A673 (cell line): ENCODE data around the gene COQ5. TPM values are rescaled to one million over a fixed set of nuclear protein-coding genes. Genes with fewer than 3 reads are reported as not detected.

Experiments
- BruUV-seq: library from RNA; stranded (reverse); fragments of 400-500 nt; replicated peaks from 2 replicates; lab custom pipeline; 2021; lab: Mats Ljungman, UMichigan
- CTCF ChIA-PET: fragments of 300-600 bp; sonication (Branson Sonifier 250); formaldehyde crosslinking; loops from one replicate; lab custom pipeline; 2022; ENCODE audit warnings: antibody characterized with exemption; lab: Charles Lee
- POLR2A ChIA-PET: fragments of 300-600 bp; sonication (Branson Sonifier 250); formaldehyde crosslinking; loops from one replicate; lab custom pipeline; 2022; ENCODE audit warnings: antibody characterized with exemption; ENCODE audit not compliant: low non-redundant PET; lab: Charles Lee
- DNase-seq: peaks from one replicate; pipeline ENCODE4 v3.0.0-alpha.2; 2015; ENCODE audit warnings: low spot score
- H3K27ac ChIP-seq: fragments of 200-600 bp; sonication (generic); 2 replicates; pipeline ENCODE4 v1.5.1; 2016; ENCODE audit warnings: mixed run types, low read depth, mild to moderate bottlenecking, mixed read lengths, antibody characterized with exemption, low read length; ENCODE audit not compliant: poor library complexity, severe bottlenecking
- H3K27me3 ChIP-seq: fragments of 200-600 bp; sonication (generic); replicated peaks from 2 replicates; pipeline ENCODE4 v1.6.1; 2017; ENCODE audit warnings: mixed run types, low read depth, mild to moderate bottlenecking, mixed read lengths, antibody characterized with exemption, low read length; ENCODE audit not compliant: insufficient read depth, poor library complexity
- H3K36me3 ChIP-seq: fragments of 200-600 bp; sonication (generic); 2 replicates; pipeline ENCODE4 v1.6.1; 2016; ENCODE audit warnings: mixed run types, mild to moderate bottlenecking, mixed read lengths, antibody characterized with exemption, low read length; ENCODE audit not compliant: insufficient read depth, poor library complexity, severe bottlenecking
- H3K4me1 ChIP-seq: fragments of 200-600 bp; sonication (generic); 2 replicates; pipeline ENCODE4 v1.6.1; 2017; ENCODE audit warnings: mixed run types, mild to moderate bottlenecking, mixed read lengths, antibody characterized with exemption, low read length; ENCODE audit not compliant: insufficient read depth, poor library complexity, severe bottlenecking
- H3K4me3 ChIP-seq: fragments of 200-600 bp; sonication (generic); 2 replicates; pipeline ENCODE4 v1.5.1; 2016; ENCODE audit warnings: low read depth, mixed run types, mild to moderate bottlenecking, mixed read lengths, low read length; ENCODE audit not compliant: poor library complexity, severe bottlenecking
- H3K9me3 ChIP-seq: fragments of 200-600 bp; sonication (generic); 2 replicates; pipeline ENCODE4 v1.6.1; 2016; ENCODE audit warnings: mixed run types, low read depth, mild to moderate bottlenecking, mixed read lengths, antibody characterized with exemption, low read length; ENCODE audit not compliant: poor library complexity, severe bottlenecking
- EZH2 ChIP-seq: fragments of 200-600 bp; sonication (generic); IDR thresholded peaks from 2 replicates; pipeline ENCODE4 v1.6.1; 2017; ENCODE audit warnings: borderline replicate concordance, low read depth, mild to moderate bottlenecking, mixed read lengths, antibody characterized with exemption, low read length; ENCODE audit not compliant: poor library complexity, severe bottlenecking
- intact Hi-C: fragments of 100-400 bp; cut with micrococcal nuclease; formaldehyde crosslinking; loops from one replicate; pipeline ENCODE4 v1.10.0; 2022; ENCODE audit not compliant: unreplicated experiment
- total RNA-seq: library from RNA; stranded (reverse); gene quantifications from 2 replicates; pipeline ENCODE4 v1.2.3, GENCODE V29; 2021
- TF ChIP-seq, protein P1 (sequence below): fragments of 300-800, 200-600 bp; sonication (generic); conservative IDR thresholded peaks from 2 replicates; pipeline ENCODE4 v1.5.1; 2017; ENCODE audit warnings: low read depth, mild to moderate bottlenecking, antibody characterized with exemption, low read length, moderate library complexity, mixed read lengths

COQ5 gene
- total RNA-seq, 1 experiment from 2014 or later, result 36.5 TPM

DNA sequence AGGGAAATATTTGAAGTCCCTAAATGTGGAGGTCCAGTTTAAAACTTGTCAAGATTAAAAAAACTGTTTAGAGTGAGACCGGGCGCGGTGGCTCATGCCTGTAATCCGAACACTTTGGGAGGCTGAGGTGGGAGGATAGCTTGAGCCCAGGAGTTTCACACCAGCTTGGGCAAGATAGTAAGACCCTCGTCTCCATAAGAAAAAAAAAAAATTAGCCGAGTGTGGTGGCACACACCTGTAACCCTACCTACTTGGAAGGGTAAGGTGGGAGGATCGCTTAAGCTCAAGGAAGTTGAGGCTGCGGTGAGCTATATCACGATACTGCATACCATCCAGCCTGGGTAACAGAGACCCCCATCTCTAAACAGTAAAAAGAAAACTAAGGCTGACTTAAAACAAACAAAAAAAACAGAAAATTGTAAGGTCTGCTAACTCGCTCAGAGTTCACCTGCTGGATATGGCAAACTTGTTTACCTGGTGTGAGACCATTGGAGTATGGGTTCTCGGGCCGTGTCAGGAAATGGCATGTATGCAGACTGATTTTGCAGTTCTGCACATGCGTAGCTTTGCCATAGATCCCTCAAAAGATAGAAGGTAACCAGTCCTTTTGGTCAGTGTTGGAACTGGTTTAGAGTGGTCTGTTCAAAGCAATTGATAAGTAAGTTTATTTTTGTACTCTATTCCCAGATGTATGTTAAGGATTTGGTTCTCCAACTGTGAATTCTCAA lies 7.3 kb upstream of the COQ5 start:
- POLR2A ChIA-PET, result no interaction called here
- Histone ChIP-seq H3K27ac (peak overlapping the region; percentile 86), H3K36me3 (peaks cover 14% of the 10 kb centered on the region), H3K4me1 (peaks cover 44% of the 10 kb centered on the region), H3K4me3 (peak overlapping the region; percentile 93), H3K27me3 (no peaks in the 10 kb centered on the region), H3K9me3 (no peaks in the 10 kb centered on the region)
- no peak for TF ChIP-seq EZH2
- no peak for DNase-seq
- intact Hi-C loops, result no loop called here
- no TSS peak for BruUV-seq
- CTCF ChIA-PET, result no interaction called here

DNA sequence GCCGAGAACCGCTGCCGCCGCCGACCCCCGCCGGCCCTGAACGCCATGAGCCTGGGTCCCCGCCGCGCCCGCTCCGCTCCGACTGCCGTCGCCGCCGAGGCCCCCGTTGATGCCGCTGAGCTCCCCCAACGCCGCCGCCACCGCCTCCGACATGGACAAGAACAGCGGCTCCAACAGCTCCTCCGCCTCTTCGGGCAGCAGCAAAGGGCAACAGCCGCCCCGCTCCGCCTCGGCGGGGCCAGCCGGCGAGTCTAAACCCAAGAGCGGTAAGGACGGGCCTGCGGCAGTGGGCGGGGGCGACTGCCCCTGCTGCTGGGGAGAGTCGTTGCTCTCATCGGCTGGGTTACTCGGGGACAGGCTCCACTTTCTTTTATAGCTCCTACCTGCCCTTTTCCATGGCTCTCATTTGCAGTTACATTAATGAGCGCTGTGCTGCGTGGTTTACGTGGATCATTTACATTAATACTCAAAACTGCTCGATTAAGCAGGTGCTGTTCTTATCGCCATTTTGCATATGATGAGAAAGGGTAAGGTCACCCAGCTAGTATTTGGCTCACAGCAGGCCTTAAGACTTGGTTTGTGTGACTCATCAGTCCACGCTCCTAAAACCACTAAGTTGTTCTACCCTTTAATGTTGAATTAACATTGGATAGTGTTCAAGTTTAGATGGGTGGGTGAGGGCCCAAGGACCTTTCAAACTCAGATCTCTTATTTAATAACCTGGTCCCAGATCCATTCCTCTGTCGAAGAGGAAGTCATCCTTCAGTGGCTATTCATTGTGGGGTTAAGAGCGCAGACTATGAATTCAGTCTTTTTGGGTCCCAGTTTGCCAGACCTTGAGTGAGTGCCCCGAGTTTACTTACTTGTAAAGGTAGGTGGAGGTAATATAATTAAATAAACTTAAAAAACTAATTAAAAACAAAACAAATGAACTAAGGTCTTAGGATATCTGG lies 6.0 kb upstream of the COQ5 start:
- Histone ChIP-seq H3K4me1 (peaks cover 39% of the 10 kb centered on the region), H3K27ac (peak overlapping the region; percentile 93), H3K27me3 (no peaks in the 10 kb centered on the region), H3K9me3 (no peaks in the 10 kb centered on the region), H3K4me3 (peak overlapping the region; percentile 93), H3K36me3 (peaks cover 10% of the 10 kb centered on the region)
- intact Hi-C loops, result no loop called here
- BruUV-seq, result no TSS peak
- TF ChIP-seq EZH2, result no peak
- TF ChIP-seq, protein P1, sequence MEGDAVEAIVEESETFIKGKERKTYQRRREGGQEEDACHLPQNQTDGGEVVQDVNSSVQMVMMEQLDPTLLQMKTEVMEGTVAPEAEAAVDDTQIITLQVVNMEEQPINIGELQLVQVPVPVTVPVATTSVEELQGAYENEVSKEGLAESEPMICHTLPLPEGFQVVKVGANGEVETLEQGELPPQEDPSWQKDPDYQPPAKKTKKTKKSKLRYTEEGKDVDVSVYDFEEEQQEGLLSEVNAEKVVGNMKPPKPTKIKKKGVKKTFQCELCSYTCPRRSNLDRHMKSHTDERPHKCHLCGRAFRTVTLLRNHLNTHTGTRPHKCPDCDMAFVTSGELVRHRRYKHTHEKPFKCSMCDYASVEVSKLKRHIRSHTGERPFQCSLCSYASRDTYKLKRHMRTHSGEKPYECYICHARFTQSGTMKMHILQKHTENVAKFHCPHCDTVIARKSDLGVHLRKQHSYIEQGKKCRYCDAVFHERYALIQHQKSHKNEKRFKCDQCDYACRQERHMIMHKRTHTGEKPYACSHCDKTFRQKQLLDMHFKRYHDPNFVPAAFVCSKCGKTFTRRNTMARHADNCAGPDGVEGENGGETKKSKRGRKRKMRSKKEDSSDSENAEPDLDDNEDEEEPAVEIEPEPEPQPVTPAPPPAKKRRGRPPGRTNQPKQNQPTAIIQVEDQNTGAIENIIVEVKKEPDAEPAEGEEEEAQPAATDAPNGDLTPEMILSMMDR, result no peak
- ChIA-PET POLR2A (interaction anchor here (0.6 to 0.7 kb wide), 2 partner anchors 50 to 757 kb away, joined by 4 to 6 read pairs; no protein-coding TSS in a partner anchor), CTCF (no interaction called here)
- DNase-seq, result peak; percentile 55

DNA sequence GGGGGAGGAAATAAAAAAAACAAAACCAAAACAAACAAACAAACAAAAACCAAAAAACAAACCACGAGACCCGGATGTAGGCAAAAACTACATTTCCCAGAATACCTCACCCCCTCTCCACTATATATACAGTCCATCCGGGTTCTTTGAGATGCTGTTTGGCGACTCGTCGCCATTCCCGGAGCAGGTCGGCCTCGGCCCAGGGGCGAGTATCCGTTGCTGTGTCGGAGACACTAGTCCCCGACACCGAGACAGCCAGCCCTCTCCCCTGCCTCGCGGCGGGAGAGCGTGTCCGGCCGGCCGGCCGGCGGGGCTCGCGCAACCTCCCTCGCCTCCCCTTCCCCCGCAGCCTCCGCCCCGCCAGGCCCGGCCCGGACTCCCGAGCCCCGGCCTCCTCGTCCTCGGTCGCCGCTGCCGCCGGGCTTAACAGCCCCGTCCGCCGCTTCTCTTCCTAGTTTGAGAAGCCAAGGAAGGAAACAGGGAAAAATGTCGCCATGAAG lies 5.3 kb upstream of the COQ5 start, which contains the start of gene RNF10:
TSS of gene RNF10 (plus strand) at position 154 of the 500 bp plus-strand sequence. CDS start 456 bp downstream, outside the sequence.
- peak; percentile 93 for DNase-seq
- Histone ChIP-seq H3K4me1 (peaks cover 34% of the 10 kb centered on the region), H3K4me3 (peak within 1 kb of the TSS; percentile 93), H3K9me3 (no peaks in the 10 kb centered on the region), H3K27me3 (no peaks in the 10 kb centered on the region), H3K27ac (peak within 1 kb of the TSS; percentile 93), H3K36me3 (peaks cover 10% of the 10 kb centered on the region)
- intact Hi-C loops, result no loop called here
- no TSS peak for BruUV-seq
- ChIA-PET CTCF (no interaction called here), POLR2A (interaction anchor here (0.7 kb wide), 1 partner anchor 49 kb away, joined by 4 read pairs; no protein-coding TSS in a partner anchor)
- TF ChIP-seq, protein P1, result no peak
- TF ChIP-seq EZH2, result no peak
